ENCODE results near the gene WDR55. TPM values are rescaled to one million over a fixed set of nuclear protein-coding genes. Genes with fewer than 3 reads are reported as not detected.
A peak's percentile ranks its signal among the peaks of the same experiment; 100 is the strongest.

Gene WDR55
- total RNA-seq, 6 donors from 2014 or later, result 23.2 to 44.0 (median 24.5) TPM

- H3K4me3 ChIP-seq, result no peak overlapping the region
- 89 to 92% methylated on average over 2 of the region's 2 CpGs for WGBS, 2 donors
- peaks cover 26 to 100% (median 71%) of the 10 kb centered on the region in 4 donors for H3K36me3 ChIP-seq
- H3K9me3 ChIP-seq, result no peaks in the 10 kb centered on the region
- H3K27ac ChIP-seq, result no peak overlapping the region
- TF ChIP-seq POLR2AphosphoS5 (IDR thresholded peaks at IDR 0.05), result no peak
- no peak for TF ChIP-seq EP300 (IDR thresholded peaks at IDR 0.05)
- TF ChIP-seq, protein P1, sequence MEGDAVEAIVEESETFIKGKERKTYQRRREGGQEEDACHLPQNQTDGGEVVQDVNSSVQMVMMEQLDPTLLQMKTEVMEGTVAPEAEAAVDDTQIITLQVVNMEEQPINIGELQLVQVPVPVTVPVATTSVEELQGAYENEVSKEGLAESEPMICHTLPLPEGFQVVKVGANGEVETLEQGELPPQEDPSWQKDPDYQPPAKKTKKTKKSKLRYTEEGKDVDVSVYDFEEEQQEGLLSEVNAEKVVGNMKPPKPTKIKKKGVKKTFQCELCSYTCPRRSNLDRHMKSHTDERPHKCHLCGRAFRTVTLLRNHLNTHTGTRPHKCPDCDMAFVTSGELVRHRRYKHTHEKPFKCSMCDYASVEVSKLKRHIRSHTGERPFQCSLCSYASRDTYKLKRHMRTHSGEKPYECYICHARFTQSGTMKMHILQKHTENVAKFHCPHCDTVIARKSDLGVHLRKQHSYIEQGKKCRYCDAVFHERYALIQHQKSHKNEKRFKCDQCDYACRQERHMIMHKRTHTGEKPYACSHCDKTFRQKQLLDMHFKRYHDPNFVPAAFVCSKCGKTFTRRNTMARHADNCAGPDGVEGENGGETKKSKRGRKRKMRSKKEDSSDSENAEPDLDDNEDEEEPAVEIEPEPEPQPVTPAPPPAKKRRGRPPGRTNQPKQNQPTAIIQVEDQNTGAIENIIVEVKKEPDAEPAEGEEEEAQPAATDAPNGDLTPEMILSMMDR (IDR thresholded peaks at IDR 0.05), result no peak
- no peak for TF ChIP-seq POLR2A (IDR thresholded peaks at IDR 0.05)
- ATAC-seq (ENCODE audit: low FRiP score in 2 of 2), result no peak
- no peaks in the 10 kb centered on the region for H3K4me1 ChIP-seq
- H3K27me3 ChIP-seq, result no peaks in the 10 kb centered on the region
- no peak for DNase-seq
These were observed 9.5 kb downstream of the WDR55 start for GRCh38 chr5:140674211-140674610.

GRCh38 chr5:140674629-140675028 lies 9.9 kb downstream of the WDR55 start:
- H3K27ac ChIP-seq, result no peak overlapping the region
- no peak for TF ChIP-seq EP300 (IDR thresholded peaks at IDR 0.05)
- TF ChIP-seq, protein P1 (IDR thresholded peaks at IDR 0.05), result no peak
- TF ChIP-seq POLR2AphosphoS5 (IDR thresholded peaks at IDR 0.05), result no peak
- TF ChIP-seq POLR2A (IDR thresholded peaks at IDR 0.05), result no peak
- ATAC-seq (ENCODE audit: low FRiP score in 2 of 2) (no peak), DNase-seq (no peak)
- H3K4me1 ChIP-seq, result no peaks in the 10 kb centered on the region
- H3K9me3 ChIP-seq, result no peaks in the 10 kb centered on the region
- H3K27me3 ChIP-seq, result no peaks in the 10 kb centered on the region
- WGBS, 2 donors, result 95 to 96% methylated on average over 4 of the region's 4 CpGs
- H3K36me3 ChIP-seq, result peaks cover 24 to 100% (median 71%) of the 10 kb centered on the region in 4 donors
- no peak overlapping the region for H3K4me3 ChIP-seq

GRCh38 chr5:140677947-140678346 lies 13.2 kb downstream of the WDR55 start:
- TF ChIP-seq, protein P1 (IDR thresholded peaks at IDR 0.05), result no peak
- TF ChIP-seq POLR2A (IDR thresholded peaks at IDR 0.05) (no peak), POLR2AphosphoS5 (IDR thresholded peaks at IDR 0.05) (no peak), EP300 (IDR thresholded peaks at IDR 0.05) (no peak)
- ATAC-seq (ENCODE audit: low FRiP score in 2 of 2), result no peak
- Histone ChIP-seq H3K9me3 (no peaks in the 10 kb centered on the region), H3K4me1 (no peaks in the 10 kb centered on the region), H3K27ac (no peak overlapping the region), H3K27me3 (no peaks in the 10 kb centered on the region), H3K36me3 (peaks cover 21 to 89% (median 66%) of the 10 kb centered on the region in 4 donors), H3K4me3 (no peak overlapping the region)
- WGBS, 2 donors, result 87 to 91% methylated on average over 3 of the region's 3 CpGs
- no peak for DNase-seq

DNA sequence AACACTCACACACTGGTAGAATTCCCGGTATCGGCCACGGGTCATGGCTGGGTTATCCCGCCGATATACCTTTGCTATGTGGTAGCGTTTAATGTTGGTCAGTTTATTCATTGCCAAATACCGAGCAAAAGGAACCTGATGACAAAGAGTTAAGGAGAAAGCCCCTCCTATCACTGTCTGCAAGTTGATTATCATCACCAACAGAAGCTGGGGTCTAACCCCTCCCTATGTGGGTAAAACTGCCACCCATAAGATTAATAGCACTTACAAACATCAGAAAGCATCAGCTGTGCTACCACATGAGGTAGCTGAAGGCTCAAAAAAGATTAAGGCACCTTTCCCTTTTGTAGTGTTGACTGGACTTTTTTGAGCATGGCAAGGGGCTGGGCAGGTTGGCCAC lies 14.3 kb downstream of the WDR55 start:
- WGBS, 2 donors, result 97 to 99% methylated on average over 6 to 7 of the region's 7 CpGs
- Histone ChIP-seq H3K36me3 (peaks cover 21 to 89% (median 62%) of the 10 kb centered on the region in 4 donors), H3K4me3 (no peak overlapping the region), H3K4me1 (no peaks in the 10 kb centered on the region), H3K27ac (no peak overlapping the region), H3K27me3 (no peaks in the 10 kb centered on the region), H3K9me3 (no peaks in the 10 kb centered on the region)
- DNase-seq (no peak), ATAC-seq (ENCODE audit: low FRiP score in 2 of 2) (no peak)
- TF ChIP-seq EP300 (IDR thresholded peaks at IDR 0.05) (no peak), POLR2A (IDR thresholded peaks at IDR 0.05) (no peak), POLR2AphosphoS5 (IDR thresholded peaks at IDR 0.05) (no peak)
- TF ChIP-seq, protein P1 (IDR thresholded peaks at IDR 0.05), result no peak

GRCh38 chr5:140690376-140690932 lies 25.8 kb downstream of the WDR55 start:
- DNase-seq, result no peak
- H3K36me3 ChIP-seq, result peaks cover 4 to 44% (median 28%) of the 10 kb centered on the region in 4 donors
- peak overlapping the region; percentile 68 to 78 (median 74) for H3K4me3 ChIP-seq
- TF ChIP-seq POLR2A (IDR thresholded peaks at IDR 0.05) (no peak), EP300 (IDR thresholded peaks at IDR 0.05) (no peak)
- no peak for ATAC-seq (ENCODE audit: low FRiP score in 2 of 2)
- H3K9me3 ChIP-seq, result no peaks in the 10 kb centered on the region
- H3K27me3 ChIP-seq, result no peaks in the 10 kb centered on the region
- H3K27ac ChIP-seq, result peak overlapping the region; percentile 85 to 93 (median 88)
- H3K4me1 ChIP-seq, result peaks cover 15 to 31% (median 19%) of the 10 kb centered on the region in 4 donors
- 57 to 59% methylated on average over 8 of the region's 8 CpGs for WGBS, 2 donors
